Heart right ventricle (tissue), 16 donors: ENCODE results near the gene REXO4. TPM values are rescaled to one million over a fixed set of nuclear protein-coding genes. Genes with fewer than 3 reads are reported as not detected.

Experiments used
- ATAC-seq, 8 donors: fragments of 200-7000 bp; cut with Tn5 transposase; one replicate each; pipeline ENCODE4 v1.9.1; 2020; ENCODE audit warnings: mild to moderate bottlenecking in 8 of 8, moderate library complexity in 8 of 8, moderate number of reproducible peaks in 1 of 8
- DNase-seq, 2 donors: peaks; one replicate each; pipeline ENCODE4 v3.0.0-alpha.2; 2020
- H3K27ac ChIP-seq, 10 donors: fragments of 200-600 bp; sonication (generic) in 2 of 10; one replicate each; pipeline versions ENCODE4 v1.5.0 to v1.8.0; 2020 to 2022; ENCODE audit warnings: mild to moderate bottlenecking in 3 of 10
- H3K27me3 ChIP-seq, 7 donors: fragments of 200-600 bp; one replicate each; pipeline ENCODE4 v1.8.0; 2021 to 2022; ENCODE audit warnings: mild to moderate bottlenecking in 2 of 7
- H3K36me3 ChIP-seq, 9 donors: fragments of 200-600 bp; sonication (generic) in 1 of 9; one replicate each; pipeline versions ENCODE4 v1.5.0 to v1.8.0; 2020 to 2022; ENCODE audit warnings: mild to moderate bottlenecking in 2 of 9
- H3K4me1 ChIP-seq, 9 donors: fragments of 200-600 bp; sonication (generic) in 1 of 9; one replicate each; pipeline versions ENCODE4 v1.5.0 to v1.8.0; 2020 to 2022; ENCODE audit warnings: mild to moderate bottlenecking in 4 of 9
- H3K4me3 ChIP-seq, 10 donors: fragments of 200-600 bp; sonication (generic) in 2 of 10; one replicate each; pipeline versions ENCODE4 v1.5.0 to v1.8.0; 2020 to 2022; ENCODE audit warnings: mild to moderate bottlenecking in 7 of 10, moderate library complexity in 2 of 10
- H3K9me3 ChIP-seq, 11 donors: fragments of 200-600 bp in 10 of 11; sonication (generic) in 2 of 11; one replicate each; pipeline versions ENCODE4 v1.5.0 to v1.8.0; 2013 to 2022; ENCODE audit warnings: mild to moderate bottlenecking in 2 of 11, control low read depth in 1 of 11, moderate library complexity in 1 of 11
- WGBS, 2 donors: extraction: QIAGEN DNeasy Blood & Tissue Kit; methylation state at CpG; one replicate each; pipeline ENCODE4 v1.1.7; 2013; ENCODE audit warnings: inconsistent platforms in 1 of 2; 5-methylcytosine and 5-hydroxymethylcytosine counted together
- intact Hi-C, 10 donors: fragments of 100-400 bp; cut with DNase I; formaldehyde crosslinking; loops; one replicate each; pipeline versions ENCODE4 v1.11.1 to v1.14.2; 2022
- polyA plus RNA-seq, 2 donors: library from polyadenylated mRNA; stranded (reverse); fragments of 200-250 nt; gene quantifications; one replicate each; pipeline ENCODE4 v1.2.3, GENCODE V29; 2013
- total RNA-seq, 10 donors: library from RNA; stranded (reverse); fragmentation: NEBNext Ultra II Directional in 3 of 10; extraction: Animal tissue kit (Norgen Biotek cat#: 25700) in 3 of 10; gene quantifications; one replicate each; pipeline versions ENCODE4 v1.2.1 to v1.2.4, GENCODE V29; 2021 to 2023
- TF ChIP-seq, protein P1 (sequence below), 9 donors: fragments of 200-600 bp; sonication (generic) in 2 of 9; IDR thresholded peaks; one replicate each; pipeline versions ENCODE4 v1.5.0 to v1.8.0; 2021 to 2022; ENCODE audit warnings: antibody characterized with exemption in 9 of 9, mild to moderate bottlenecking in 5 of 9, moderate library complexity in 1 of 9
- donor health status: Arrhythmogenic right ventricular cardiomyopathy.
- donor health status: ischemic (EF 13 %, LVEDD 7.1; RV severe dilation, severe dysfunction).
- donor health status: healthy with polysubstance abuse.
- donor health status: DM: no; HTN: yes; CAD: no.
- donor health status: DM: no; HTN: no; CAD: no.
- donor health status: ischemic (EF 25% LVEDD 6.9; RV normal size, moderate dysfunction).
- donor health status: ischemic (EF 25% LVEDD 5.7; RV mildly dilated, moderate dysfunction).
- donor health status: healthy.
- donor health status: DM: yes; HTN: yes; CAD: no.
- donor health status: Ischemic cardiomyopathy.
- donor health status: ischemic (EF 35%, LVEDD 5.7; RV mildly dilated, moderate dysfunction).
- donor health status: nonischemic (EF 11% LVEDD 7.7; RV severe dilation, severe dysfunction).
- donor health status: DM: yes; HTN: yes; CAD: no.
- donor health status: PGD.
- donor health status: ischemic (EF 29% LVEDD 5.4; RV normal size, mild dysfunction).
- donor health status: nonischemic (EF 23%, LVEDD 6.1; RV moderate dilation, normal function).

Gene REXO4
- total and polyA plus RNA-seq, 12 donors: 9.3 to 20.8 (median 11.4) TPM

DNA sequence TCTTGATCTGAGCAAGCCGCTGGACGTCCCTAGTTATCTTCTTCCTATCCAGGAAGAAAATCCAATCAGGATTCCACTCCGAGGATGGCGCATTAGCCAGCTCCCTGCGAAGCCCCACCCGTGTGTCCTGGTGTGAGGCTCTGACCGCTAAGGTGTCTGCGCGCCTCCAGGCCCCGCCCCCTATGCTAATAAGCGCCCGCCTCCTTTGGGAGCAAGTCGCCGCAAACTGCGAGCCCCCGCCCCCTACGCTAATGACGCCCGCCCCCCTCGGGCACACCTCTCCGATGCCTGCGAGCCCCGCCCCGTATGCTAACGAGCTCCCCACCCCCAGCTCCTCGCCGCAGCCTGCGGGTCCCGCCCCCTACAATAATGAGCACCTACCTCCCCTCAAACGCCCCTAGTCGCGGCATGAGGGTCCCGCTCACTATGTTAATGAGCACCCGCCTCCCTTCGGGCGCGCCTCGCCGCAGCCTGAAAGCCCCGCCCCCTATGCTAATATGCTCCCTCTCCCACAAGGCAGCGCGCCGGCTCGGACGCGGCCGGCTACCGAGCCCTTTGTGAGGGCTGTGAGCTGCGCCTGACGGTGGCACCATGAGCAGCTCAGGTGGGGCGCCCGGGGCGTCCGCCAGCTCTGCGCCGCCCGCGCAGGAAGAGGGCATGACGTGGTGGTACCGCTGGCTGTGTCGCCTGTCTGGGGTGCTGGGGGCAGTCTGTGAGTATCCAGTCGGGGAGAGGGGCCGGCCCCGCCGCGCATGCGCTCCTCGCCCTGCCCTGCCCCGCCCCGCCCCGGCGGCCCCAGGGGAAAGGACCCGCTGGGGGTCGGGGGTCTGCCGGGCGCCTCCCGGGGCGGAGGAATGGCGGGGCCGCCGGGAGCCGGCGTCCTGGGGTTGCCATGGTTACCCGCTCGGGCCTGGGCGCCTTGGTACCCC is 41.9 kb upstream of the REXO4 start, which contains the start of gene CACFD1:
Gene CACFD1 (plus strand): TSS at position 503 of the 929 bp plus-strand sequence. CDS start 89 bp downstream, at position 592.
- H3K27ac ChIP-seq: peak within 1 kb of the TSS; percentile 68 to 97 (median 92)
- H3K9me3 ChIP-seq: no peaks in the 10 kb centered on the region
- H3K4me1 ChIP-seq: peaks cover 4 to 19% (median 16%) of the 10 kb centered on the region in 9 donors
- ATAC-seq (peak; percentile 93 to 96 (median 95)), DNase-seq (peak; percentile 96 to 97)
- H3K36me3 ChIP-seq: peaks cover 0 to 5% (median 0%) of the 10 kb centered on the region in 9 donors
- H3K27me3 ChIP-seq: no peaks in the 10 kb centered on the region
- 1% methylated on average over 77 to 86 of the region's 86 CpGs for WGBS, 2 donors
- peak within 1 kb of the TSS; percentile 45 to 94 (median 86) for H3K4me3 ChIP-seq
- intact Hi-C loops: loop anchor here in 2 of 10 donors (1.0 to 5.0 kb wide), 3 partner anchors 20 to 112 kb away; partner anchors contain the start of genes MED22 (in 1 of the 2), REXO4 (in 1 of the 2), RPL7A (in 1 of the 2) and SLC2A6 (in 1 of the 2)
- TF ChIP-seq, protein P1, sequence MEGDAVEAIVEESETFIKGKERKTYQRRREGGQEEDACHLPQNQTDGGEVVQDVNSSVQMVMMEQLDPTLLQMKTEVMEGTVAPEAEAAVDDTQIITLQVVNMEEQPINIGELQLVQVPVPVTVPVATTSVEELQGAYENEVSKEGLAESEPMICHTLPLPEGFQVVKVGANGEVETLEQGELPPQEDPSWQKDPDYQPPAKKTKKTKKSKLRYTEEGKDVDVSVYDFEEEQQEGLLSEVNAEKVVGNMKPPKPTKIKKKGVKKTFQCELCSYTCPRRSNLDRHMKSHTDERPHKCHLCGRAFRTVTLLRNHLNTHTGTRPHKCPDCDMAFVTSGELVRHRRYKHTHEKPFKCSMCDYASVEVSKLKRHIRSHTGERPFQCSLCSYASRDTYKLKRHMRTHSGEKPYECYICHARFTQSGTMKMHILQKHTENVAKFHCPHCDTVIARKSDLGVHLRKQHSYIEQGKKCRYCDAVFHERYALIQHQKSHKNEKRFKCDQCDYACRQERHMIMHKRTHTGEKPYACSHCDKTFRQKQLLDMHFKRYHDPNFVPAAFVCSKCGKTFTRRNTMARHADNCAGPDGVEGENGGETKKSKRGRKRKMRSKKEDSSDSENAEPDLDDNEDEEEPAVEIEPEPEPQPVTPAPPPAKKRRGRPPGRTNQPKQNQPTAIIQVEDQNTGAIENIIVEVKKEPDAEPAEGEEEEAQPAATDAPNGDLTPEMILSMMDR (IDR thresholded peaks at IDR 0.05): no peak

DNA sequence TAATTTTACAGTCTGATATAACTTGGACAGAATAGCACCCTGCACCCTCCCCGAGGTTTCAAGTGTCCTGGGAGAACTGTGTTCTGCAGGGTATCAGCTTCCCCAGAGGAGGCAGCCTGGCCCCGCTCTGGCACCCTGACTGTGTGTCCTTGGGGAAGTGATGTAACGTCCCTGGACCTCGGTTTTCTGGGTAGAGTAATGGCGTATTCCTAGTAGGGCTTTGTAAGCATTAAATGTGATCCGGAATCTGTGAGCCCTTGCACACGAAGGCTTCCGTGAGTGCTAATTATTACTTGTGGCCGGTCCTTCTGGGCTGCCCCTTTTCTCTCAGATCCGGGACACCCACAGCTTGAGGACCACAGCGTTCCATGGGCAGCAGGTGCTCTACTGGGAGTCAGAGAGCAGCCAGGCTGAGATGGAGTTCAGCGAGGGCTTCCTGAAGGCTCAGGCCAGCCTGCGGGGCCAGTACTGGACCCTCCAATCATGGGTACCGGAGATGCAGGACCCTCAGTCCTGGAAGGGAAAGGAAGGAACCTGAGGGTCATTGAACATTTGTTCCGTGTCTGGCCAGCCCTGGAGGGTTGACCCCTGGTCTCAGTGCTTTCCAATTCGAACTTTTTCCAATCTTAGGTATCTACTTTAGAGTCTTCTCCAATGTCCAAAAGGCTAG is 41.0 kb upstream of the REXO4 start:
- H3K4me3 ChIP-seq: peak overlapping the region in 8 of 10 donors; percentile 77 to 94 (median 86)
- intact Hi-C loops: loop anchor here in 2 of 10 donors (1.0 to 5.0 kb wide), 3 partner anchors 21 to 111 kb away; partner anchors contain the start of genes MED22 (in 1 of the 2), REXO4 (in 1 of the 2), RPL7A (in 1 of the 2) and SLC2A6 (in 1 of the 2)
- H3K4me1 ChIP-seq: peaks cover 4 to 19% (median 16%) of the 10 kb centered on the region in 9 donors

DNA sequence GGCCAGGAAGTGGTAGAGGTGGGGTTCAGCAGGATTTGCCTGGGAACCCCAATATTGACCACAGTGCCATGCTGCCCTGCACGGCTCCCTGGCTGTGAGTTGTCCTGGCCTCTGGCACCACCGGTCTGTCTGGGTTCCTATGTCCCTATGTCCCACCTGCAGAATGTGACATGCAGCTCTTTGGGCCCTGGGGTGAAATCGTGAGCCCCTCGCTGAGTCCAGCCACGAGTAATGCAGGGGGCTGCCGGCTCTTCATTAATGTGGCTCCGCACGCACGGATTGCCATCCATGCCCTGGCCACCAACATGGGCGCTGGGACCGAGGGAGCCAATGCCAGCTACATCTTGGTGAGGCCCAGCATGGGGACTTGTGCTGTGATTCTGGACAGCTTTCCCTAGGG is 39.9 kb upstream of the REXO4 start:
- DNase-seq: no peak
- intact Hi-C loops: loop anchor here in 2 of 10 donors (5.0 kb wide), 2 partner anchors 40 to 110 kb away; partner anchors contain the start of genes MED22 (in 1 of the 2), REXO4 (in 1 of the 2) and RPL7A (in 1 of the 2)
- WGBS, 2 donors: 96 to 97% methylated on average over 11 of the region's 11 CpGs

More for the DNA sequence above, 41.0 kb upstream of the REXO4 start:
- no peaks in the 10 kb centered on the region for H3K36me3 ChIP-seq
- H3K27me3 ChIP-seq: no peaks in the 10 kb centered on the region
- TF ChIP-seq, protein P1 (IDR thresholded peaks at IDR 0.05): no peak
- H3K9me3 ChIP-seq: no peaks in the 10 kb centered on the region
- peak overlapping the region in 4 of 10 donors; percentile 91 to 97 (median 94) for H3K27ac ChIP-seq
- ATAC-seq (no peak), DNase-seq (no peak)
- 68 to 82% methylated on average over 16 of the region's 16 CpGs for WGBS, 2 donors

More for the DNA sequence above, 39.9 kb upstream of the REXO4 start:
- no peak for ATAC-seq
- Histone ChIP-seq H3K4me1 (peaks cover 4 to 19% (median 16%) of the 10 kb centered on the region in 9 donors), H3K36me3 (no peaks in the 10 kb centered on the region), H3K27ac (no peak overlapping the region), H3K27me3 (no peaks in the 10 kb centered on the region), H3K9me3 (no peaks in the 10 kb centered on the region), H3K4me3 (no peak overlapping the region)
- TF ChIP-seq, protein P1 (IDR thresholded peaks at IDR 0.05): no peak
